NCI-H2107 treated with DMSO at 0.1 percent for 48 hours (cell line): Measurements from ENCODE around the gene OGFOD3.
A peak's percentile ranks its signal among the peaks of the same experiment; 100 is the strongest.
"Not testable (repeated sequence)": the region's sequence is repeated elsewhere in the genome, so short reads cannot be mapped to it uniquely, and the experiment has no call there.

ENCODE experiments used
- DNase-seq: peaks from one replicate; lab custom pipeline; 2025; ENCODE audit not compliant: unreplicated experiment; lab: John Stamatoyannopoulos, UW

The OGFOD3 gene, protein sequence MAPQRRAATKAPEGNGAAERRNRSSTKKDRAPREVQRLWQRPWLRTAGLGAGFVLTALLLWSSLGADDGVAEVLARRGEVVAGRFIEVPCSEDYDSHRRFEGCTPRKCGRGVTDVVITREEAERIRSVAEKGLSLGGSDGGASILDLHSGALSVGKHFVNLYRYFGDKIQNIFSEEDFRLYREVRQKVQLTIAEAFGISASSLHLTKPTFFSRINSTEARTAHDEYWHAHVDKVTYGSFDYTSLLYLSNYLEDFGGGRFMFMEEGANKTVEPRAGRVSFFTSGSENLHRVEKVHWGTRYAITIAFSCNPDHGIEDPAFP

DNA sequence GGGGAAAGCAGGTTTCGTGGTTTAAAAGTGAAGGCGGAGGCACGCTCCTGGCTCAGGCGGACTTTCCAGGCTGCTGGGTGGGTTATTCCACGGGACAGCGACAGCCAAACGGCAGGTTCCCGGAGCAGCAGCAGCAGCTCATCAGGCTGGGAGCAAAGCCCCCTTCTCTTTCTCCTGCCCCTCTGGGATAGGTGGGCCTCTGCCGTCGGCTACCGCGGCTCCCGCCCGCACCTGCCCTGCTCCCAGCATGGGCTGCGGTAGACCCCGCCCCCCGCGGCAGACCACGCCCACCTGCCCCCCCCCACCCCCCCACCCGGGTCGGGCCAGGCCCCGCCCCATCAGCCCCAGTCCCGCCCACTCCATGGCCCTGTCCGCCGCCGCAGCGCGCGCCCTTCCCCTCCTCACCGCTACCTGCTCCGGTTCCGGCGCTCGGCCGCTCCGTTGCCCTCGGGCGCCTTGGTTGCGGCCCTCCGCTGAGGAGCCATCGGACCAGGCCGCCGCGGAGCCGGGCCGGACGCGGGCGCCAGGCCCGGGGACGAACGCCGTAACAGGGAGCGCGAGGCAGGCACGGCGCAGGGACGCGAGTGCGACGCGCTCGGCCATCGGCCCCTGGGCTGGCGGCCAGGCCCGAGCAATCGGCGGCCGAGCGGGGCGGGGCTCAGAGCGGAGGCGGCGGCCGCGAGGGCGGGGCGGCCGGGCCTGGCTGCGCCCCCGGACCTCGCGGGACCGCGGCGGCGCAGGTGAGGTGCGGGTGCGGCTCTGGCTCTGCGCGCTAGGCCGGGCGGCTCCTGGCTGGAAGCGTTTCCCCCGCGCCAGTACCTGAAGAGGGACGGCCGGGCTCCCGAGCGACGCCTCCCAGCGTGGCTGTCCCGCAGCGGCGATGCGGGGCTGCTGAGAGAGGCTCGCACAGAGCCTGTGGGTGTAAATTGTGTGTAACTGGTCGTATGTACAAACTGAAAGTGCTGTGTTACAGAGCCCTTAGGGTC is at the start of gene OGFOD3, which contains the start of gene HEXD:
Gene OGFOD3 (minus strand): TSS at position 586 of the 986 bp plus-strand sequence. CDS start 101 bp downstream, at position 485.
Gene HEXD (plus strand): TSS at position 347 of the 986 bp plus-strand sequence. CDS start 1,453 bp downstream, outside the sequence.
- DNase-seq = peak; percentile 58

DNA sequence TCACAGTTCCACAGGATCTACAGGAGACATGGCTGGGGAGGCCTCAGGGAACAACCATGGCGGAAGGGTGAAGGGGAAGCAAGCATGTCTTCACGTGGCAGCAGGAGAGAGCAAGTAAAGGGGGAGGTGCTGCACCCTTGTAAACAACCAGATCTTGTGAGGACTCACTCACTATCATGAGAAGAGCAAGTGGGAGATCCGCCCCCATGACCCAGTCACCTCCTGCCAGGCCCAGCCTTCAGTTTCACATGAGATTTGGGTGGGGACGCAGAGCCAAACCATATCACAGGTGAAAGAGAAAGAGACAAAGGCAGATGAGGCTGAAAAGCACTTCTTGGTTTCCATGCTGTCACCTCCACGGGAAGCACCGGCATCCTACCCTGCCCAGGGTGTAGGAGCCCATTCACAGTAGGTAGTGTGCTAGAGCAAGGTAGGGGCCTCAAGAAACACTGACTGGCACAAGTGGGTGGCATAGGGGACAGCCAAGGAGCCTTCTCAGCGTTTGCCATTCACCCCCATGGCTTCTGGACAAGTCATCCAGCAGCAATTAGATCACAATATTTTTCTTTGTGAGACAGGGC is 46.7 kb upstream of the OGFOD3 start:
- DNase-seq = no peak

DNA sequence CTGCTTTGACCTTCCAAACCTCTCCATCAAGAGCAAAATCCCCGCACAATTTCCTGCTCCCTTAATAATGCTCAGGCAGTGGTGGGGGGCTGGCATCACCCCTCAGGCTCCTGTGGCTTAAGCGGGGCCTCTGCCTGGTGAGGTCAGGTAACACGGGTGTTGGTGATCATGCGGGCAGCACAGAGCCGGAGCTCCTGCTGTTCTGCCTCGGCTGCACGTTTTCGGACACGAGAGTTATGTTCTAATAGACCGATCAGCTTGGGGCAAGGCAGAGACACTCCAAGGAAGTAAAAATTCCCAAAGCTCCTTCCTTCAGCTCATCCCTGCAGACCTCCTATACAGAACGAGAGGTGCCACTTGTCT is 46.2 kb upstream of the OGFOD3 start:
- no peak for DNase-seq

DNA sequence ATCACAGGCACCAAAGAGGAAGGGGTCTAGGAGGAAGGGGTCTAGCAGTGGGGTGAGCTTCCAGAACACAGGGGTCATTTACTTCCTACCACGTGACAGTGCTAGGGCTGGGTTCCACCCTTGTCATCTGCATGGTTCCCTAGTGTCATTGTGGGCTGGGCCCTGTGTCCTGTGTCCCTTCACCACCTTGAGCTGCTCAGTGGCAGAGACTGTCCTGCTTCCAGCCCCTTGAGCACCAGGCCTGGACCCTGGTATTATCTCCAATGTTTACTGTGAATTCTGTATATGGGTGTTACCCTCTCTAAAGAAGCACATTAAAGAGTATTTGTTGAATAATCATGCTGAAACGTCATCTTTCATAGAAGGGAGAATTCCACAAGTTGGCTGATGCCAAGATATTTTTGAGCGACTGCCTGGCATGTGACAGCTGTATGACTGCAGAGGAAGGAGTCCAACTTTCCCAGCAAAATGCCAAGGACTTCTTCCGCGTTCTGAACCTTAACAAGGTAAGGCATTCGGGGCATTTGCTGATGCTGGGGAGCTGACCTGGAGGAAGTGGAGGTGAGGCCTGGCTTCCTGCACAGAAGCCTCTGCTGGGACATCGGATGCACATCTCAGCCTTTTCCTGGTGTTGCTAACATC is 45.7 kb upstream of the OGFOD3 start:
- DNase-seq = no peak

DNA sequence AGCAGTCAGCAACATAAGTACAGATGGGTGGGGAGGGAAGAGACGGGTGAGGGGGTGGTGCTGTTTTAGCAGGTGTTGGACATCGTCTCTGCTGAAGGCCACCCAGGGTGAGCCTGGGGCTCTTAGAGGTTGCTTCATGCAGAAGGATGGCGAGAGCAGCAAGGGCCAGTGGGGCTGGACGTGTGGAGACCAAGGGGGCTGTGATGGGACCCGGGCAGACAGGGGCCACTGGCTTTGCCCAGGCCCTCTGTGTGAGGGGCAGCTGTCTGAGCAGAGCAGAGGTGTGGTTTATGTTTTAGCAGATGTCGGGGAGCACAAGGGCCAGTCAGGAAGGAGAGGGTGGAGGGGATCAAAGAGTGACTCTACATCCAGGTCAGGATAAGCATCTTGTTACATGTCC is 45.0 kb upstream of the OGFOD3 start:
- no peak for DNase-seq

DNA sequence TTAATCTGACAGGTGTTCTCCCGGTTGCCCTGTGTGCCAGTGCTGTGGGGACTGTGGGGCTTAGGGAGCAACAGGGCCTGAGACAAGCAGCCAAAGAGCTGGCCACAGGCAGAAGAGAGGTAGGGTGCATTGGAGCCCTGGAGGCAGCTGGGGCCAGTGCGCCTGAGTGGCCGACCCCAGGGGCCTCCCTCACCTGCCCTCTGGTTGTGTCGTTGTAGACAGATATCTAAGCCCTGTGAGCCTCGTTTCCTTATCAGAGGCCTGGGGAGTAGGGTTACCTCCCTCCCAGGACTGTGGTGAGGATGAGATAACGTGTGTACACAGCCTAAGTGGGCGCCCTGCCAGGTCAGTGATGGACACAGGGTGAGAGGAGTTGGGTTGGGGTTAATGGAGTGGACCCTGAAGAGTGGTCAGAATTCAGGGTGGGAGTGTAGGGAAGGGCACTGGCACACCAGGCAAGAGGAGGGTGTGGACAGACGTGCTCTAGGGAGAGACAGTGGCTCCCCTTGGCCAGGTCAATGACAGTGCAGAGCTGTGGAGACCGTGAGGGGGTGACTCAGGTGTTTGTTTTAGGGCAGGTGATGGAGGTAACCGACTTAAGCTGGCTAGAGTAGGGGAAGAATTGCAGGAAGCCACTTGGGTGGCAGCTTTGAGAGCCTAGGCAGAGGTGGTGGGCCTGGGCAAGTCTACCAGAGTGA is 43.6 kb upstream of the OGFOD3 start:
- no peak for DNase-seq

DNA sequence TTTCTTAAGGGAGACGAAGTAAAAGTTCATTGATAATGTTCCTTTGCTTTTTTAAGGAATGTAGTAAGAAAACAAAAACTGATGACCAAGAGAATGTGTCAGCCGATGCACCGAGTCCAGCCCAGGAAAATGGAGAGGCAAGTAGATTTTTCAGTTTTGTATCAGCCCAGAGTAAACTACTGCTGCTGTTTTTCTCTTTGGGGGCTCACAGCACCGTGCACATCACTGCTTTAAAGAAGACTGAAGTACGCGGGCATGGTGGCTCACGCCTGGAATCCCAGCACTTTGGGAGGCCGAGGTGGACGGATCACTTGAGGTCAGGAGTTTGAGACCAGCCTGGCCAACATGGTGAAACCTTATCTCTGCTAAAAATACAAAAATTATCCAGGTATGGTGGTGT is 41.5 kb upstream of the OGFOD3 start:
- DNase-seq = not testable (repeated sequence)

DNA sequence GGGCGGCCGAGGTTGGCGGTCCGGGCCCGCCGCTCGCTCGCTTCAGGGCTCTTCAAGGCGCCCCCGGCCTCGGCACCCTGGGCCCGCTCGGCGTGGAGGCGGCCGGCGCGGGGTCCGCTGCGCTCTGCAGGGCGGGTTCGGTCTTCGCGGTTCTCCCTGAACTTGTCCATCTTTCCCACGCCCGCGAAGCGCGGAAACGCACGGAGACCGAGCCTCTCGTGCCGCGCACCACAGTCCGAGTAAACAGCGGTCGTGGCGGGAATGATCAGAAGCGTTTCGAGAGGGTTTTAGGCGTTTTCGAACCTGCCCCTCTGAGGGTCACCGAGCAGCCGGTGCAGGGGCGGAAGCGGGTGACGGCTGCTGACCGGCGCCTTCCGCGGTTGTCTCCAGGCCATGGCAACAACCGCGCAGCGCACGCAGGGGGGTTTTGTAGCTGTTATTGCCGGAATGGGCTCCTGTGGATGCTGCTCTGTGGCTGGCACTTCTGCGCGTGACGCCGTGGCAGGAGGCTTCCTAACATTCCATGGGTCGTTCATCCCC is 40.6 kb upstream of the OGFOD3 start:
- no peak for DNase-seq

DNA sequence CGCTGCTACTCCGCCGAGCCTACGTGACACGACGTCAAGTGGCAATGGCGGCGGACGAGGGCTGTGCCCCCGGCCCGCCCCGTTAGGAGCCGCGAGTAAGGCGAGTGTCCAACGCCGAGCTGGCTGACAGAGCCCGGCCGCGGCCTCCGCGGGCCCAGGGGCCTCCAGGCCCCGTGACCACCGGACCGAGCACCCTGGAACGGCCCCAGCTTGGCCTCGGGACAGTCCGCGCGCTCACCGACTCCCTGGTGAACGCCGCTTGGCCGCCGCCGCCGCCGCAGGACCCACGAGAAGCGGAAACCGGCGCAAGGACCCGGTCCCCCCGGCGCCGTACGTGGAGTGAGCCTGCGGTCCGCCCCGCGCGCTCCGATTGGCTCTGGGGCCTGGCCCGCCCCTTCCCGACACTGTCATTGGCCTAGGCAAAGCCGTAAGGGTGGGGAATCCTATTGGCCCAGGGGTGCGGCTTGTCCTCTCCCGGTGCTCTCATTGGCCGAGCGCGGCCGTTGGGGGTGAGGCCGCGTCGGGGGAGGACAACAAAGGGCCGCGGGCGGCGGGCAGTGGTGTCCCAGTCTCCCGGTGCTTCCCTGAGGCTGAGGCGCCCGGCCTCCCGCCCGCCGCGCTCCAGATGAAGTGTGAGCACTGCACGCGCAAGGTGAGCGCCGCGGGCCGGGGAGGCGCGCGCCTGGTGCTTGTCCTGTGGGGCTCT is 39.9 kb upstream of the OGFOD3 start, which contains the start of gene NARF:
Gene NARF (plus strand): TSS at position 563 of the 706 bp plus-strand sequence. CDS start 63 bp downstream, at position 626.
- DNase-seq = peak; percentile 94

DNA sequence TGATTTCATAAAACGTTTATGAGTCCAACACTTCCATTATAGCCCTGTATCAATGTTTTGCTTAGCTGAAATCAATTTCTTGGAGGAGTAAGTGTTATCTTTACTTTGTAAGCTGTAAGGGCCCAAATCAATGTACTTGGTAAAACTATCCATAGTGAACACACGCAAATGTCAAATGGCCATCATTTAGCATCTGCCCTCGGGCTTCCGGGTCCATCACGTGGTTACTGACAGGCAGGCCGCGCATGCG is 39.5 kb upstream of the OGFOD3 start:
- DNase-seq = peak; percentile 81

DNA sequence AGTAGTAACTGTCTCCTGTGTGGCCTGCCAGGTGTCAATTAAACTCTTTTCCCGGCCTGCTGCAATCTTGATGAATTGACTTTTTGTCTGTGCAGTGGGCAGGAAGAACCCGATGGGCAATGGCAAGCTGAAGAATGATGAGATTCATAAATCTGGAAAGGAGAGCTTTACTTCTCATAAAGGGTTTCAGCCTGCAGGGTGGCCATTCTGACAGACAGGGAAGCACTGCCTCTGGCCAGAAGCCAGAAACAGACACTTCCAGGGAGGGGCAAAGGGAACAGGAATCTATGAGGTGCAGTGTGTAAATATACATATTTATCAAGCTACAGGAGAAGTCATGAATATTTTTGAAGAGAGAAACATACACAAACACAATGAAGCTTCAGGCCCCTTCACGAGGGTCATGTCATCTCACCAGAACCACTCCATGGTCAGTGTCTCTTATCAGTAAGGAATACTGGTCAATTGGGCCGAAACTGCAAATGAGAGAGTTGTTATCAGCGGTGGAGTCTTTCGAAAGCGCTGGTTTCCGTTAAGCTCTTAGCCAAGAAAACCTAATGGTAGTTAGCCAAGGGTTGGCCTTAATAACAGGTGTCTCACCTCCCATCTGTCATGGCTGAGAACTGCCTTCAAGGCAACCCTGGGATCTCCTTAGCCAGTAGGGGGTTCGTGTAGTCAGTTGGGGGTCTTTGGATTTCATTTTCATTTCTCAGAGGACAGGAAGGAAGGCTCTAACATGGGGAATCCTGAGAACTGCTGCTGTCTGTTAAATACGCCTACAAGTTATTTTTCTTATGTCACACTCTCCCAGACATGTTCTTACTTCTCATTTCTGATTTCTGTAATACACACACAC is 38.9 kb upstream of the OGFOD3 start:
- DNase-seq = no peak

DNA sequence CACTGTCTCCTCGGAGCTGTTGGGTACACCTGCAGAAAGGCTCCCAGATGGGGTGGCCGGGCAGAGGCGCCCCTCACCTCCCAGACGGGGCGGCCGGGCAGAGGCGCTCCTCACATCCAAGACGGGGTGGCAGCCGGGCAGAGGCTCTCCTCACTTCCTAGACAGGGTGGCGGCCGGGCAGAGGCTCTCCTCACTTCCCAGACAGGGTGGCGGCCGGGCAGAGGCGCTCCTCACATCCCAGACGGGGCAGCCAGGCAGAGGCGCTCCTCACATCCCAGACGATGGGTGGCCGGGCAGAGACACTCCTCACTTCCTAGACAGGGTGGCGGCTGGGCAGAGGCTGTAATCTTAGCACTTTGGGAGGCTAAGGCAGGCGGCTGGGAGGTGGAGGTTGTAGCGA is 35.3 kb upstream of the OGFOD3 start:
- not testable (repeated sequence) for DNase-seq

DNA sequence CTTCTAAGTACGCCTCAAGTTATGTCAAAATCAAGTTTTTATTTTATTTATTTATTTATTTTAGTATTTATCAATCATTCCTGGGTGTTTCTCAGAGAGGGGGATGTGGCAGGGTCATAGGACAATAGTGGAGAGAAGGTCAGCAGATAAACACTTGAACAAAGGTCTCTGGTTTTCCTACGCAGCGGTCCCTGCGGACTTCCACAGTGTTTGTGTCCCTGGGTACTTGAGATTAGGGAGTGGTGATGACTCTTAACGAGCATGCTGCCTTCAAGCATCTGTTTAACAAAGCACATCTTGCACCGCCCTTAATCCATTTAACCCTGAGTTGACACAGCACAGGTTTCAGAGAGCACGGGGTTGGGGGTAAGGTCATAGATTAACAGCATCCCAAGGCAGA is 34.8 kb upstream of the OGFOD3 start:
- not testable (repeated sequence) for DNase-seq

DNA sequence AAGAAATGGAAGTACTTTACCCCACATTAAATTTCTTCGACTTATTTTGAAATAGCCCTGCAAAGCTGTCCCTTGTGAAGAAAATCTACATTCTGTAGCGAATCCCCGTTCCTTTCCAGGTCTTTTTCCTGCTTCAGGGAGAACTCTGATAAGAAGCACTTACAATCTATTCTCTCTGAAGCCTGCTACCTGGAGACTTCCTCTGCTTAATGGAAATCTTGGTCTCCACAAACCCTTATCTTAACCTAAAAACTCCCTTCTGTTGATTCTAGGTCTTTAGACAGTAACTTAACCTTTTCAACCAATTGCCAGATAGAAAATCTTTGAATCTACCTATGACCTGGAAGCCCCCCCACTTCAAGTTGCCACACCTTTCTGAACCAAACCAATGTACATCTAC is 33.8 kb upstream of the OGFOD3 start:
- no peak for DNase-seq

DNA sequence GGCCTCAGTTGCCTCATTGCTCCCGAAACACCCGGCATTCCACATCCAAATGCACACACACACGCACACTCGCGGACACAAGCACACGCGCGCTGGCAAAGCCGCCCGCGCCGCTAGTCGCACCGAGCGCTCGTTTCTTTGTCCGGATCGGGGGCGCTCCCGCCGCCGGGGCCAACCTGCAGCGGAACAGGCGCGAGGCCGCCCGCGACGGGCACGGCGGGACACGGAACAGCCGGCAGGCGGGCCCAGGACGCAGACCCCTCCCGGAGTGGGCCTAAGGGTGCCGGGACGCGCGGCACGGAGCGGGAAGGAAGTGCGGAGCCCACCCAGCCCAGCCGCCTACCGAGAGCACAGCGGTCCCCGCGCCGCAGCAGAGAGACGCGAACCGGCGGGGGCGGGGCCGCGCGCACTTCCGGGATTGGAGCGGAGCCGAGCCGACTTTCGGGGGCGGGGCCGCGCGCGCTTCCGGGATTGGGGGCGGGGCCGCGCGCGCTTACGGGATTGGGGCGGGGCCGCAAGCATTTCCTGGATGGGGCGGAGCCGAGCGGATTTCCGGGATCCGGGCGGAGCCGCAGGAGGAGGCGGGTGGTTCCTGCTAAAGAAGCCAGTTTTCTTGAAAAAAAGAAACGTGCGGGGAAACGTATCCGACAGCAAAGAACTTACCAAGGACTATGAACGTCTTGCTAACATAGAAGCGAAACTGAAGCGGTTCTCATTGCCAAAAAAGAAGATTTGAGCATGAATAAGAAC is 32.1 kb upstream of the OGFOD3 start, which contains the start of gene CYBC1:
Gene CYBC1 (minus strand): TSS at position 396 of the 750 bp plus-strand sequence. CDS start 1,498 bp downstream, outside the sequence.
- peak; percentile 44 for DNase-seq

DNA sequence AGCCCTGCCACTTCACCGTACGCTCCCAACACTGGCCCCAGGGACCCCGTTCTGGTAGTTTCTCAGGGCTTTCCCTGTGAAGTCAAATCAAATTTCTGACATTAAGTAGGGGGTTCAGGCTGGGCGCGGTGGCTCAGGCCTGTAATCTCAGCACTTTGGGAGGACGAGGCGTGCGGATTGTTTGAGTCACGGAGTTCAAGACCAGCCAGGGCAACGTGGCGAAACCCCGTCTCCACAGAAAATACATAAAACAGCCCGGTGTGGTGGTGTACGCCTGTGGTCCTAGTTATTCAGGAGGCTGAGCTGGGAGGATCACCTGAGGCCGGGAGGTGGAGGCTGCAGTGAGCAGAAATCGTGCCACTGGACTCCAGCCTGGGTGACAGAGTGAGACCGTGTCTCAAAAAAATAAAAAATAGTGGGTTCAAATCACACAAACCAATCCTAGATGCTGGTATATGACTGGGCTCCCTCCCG is 31.5 kb upstream of the OGFOD3 start:
- DNase-seq = no peak

DNA sequence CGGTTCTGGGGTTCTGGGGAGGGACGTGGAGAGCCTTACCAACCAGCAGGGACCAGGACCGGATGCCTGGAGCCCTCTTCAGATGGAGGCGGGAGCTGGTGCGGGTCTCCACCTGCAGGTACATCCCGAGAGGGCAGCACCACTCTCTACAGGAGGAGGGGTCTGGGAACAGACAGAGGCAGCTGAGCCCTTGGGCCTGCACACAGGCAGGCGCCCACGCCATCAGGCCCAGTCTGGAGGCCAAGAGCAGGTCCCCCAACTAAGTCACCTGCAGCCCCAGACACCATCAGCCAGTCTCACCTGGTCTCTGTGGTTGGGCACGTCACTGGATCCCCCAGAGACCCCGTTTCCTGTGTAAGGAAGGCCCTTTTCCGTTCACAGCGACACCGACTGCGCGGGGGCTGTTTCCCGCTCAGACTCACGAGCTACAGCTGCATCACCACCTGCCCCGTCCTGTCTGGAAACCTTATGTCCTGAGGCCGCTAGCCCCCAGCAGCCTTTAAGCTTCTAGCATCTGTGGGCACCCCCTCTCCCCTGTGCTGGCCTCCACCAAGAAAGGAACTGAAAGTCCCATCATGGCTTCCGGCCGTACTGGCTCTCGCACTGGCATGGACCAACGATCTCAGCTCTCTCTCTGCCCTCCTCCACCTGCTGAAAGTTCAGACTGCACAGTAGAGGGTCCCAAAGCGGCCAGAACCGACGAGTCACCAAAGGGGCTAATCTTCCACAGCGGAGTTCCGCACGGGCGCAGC is 30.9 kb upstream of the OGFOD3 start:
- no peak for DNase-seq
